H1 (cell line): ENCODE measurements around the gene FAN1. TPM values are rescaled to one million over a fixed set of nuclear protein-coding genes. Genes with fewer than 3 reads are reported as not detected.

Source experiments
- CTCF ChIA-PET: fragments of 300-600 bp; sonication (Branson Sonifier 250); formaldehyde crosslinking; loops from one replicate; lab custom pipeline; 2021; ENCODE audit not compliant: partially characterized antibody; lab: Charles Lee
- POLR2A ChIA-PET: fragments of 300-600 bp; sonication (Branson Sonifier 250); formaldehyde crosslinking; loops from one replicate; lab custom pipeline; 2021; ENCODE audit warnings: inconsistent platforms; ENCODE audit not compliant: partially characterized antibody; lab: Charles Lee
- DNase-seq, 2 experiments: peaks; one replicate each; pipeline versions ENCODE4 v3.0.0 to v3.0.0-alpha.2; 2010 to 2022; ENCODE audit warnings: low spot score in 2 of 2, low read depth in 1 of 2, mixed read lengths in 1 of 2
- FAIRE-seq: peaks from 2 replicates; lab custom pipeline; 2011; peaks lifted over from hg19 to GRCh38; lab: Jason Lieb, UNC
- H2AFZ ChIP-seq: 2 replicates; pipeline ENCODE4 v1.8.1; 2012; ENCODE audit warnings: low read length, inconsistent platforms
- H2AK5ac ChIP-seq: 2 replicates; pipeline ENCODE4 v1.6.1; 2013; ENCODE audit warnings: low read depth, low read length
- H2BK120ac ChIP-seq: replicated peaks from 2 replicates; pipeline ENCODE3; 2013; ENCODE audit warnings: low read depth, low read length, inconsistent platforms
- H2BK12ac ChIP-seq: 2 replicates; pipeline ENCODE4 v1.6.1; 2013; ENCODE audit warnings: low read depth, low read length
- H2BK15ac ChIP-seq: 2 replicates; pipeline ENCODE4 v1.6.1; 2013; ENCODE audit warnings: low read length
- H2BK20ac ChIP-seq: 2 replicates; pipeline ENCODE4 v1.6.1; 2013; ENCODE audit warnings: low read length
- H2BK5ac ChIP-seq: 2 replicates; pipeline ENCODE4 v1.6.1; 2013; ENCODE audit warnings: low read depth, low read length
- H3K14ac ChIP-seq: 2 replicates; pipeline ENCODE4 v1.6.1; 2013; ENCODE audit warnings: inconsistent platforms; ENCODE audit not compliant: insufficient read length
- H3K18ac ChIP-seq: 2 replicates; pipeline ENCODE4 v1.6.1; 2013; ENCODE audit warnings: low read length; ENCODE audit errors: extremely low read depth
- H3K23ac ChIP-seq: 2 replicates; pipeline ENCODE4 v1.6.1; 2013; ENCODE audit warnings: inconsistent platforms; ENCODE audit not compliant: insufficient read length
- H3K23me2 ChIP-seq: 2 replicates; pipeline ENCODE4 v1.6.1; 2013; ENCODE audit warnings: low read depth, low read length
- H3K27ac ChIP-seq: 2 replicates; pipeline ENCODE4 v1.6.1; 2011; ENCODE audit warnings: low read depth, low read length, inconsistent platforms
- H3K27me3 ChIP-seq, 4 experiments: replicated peaks in 1 of 4; 1 replicate in 1 of 4; 2 replicates in 3 of 4; pipeline versions ENCODE4 v1.6.1 to v1.8.1; 2011 to 2013; ENCODE audit warnings: low read length in 3 of 4, mild to moderate bottlenecking in 3 of 4, inconsistent platforms in 2 of 4, mixed read lengths in 2 of 4, moderate library complexity in 1 of 4; ENCODE audit not compliant: control insufficient read depth in 3 of 4, insufficient read depth in 3 of 4; ENCODE audit errors: extremely low read depth in 1 of 4
- H3K36me3 ChIP-seq, 4 experiments: 2 replicates each; pipeline versions ENCODE4 v1.6.1 to v1.8.1; 2011 to 2013; ENCODE audit warnings: mild to moderate bottlenecking in 4 of 4, low read length in 3 of 4, moderate library complexity in 2 of 4, control low read depth in 1 of 4, inconsistent platforms in 1 of 4; ENCODE audit not compliant: insufficient read depth in 4 of 4, control insufficient read depth in 2 of 4
- H3K4ac ChIP-seq: replicated peaks from 2 replicates; pipeline ENCODE3; 2013; ENCODE audit warnings: low read length, low read depth, mixed read lengths, inconsistent platforms; ENCODE audit not compliant: insufficient read length
- H3K4me1 ChIP-seq, 4 experiments: replicated peaks in 1 of 4; 1 replicate in 1 of 4; 2 replicates in 3 of 4; pipeline versions ENCODE4 v1.6.1 to v1.8.1; 2011 to 2013; ENCODE audit warnings: low read length in 3 of 4, inconsistent platforms in 2 of 4, mixed read lengths in 1 of 4; ENCODE audit not compliant: insufficient read depth in 4 of 4, control insufficient read depth in 3 of 4
- H3K4me2 ChIP-seq, 2 experiments: 2 replicates each; pipeline versions ENCODE4 v1.6.1 to v1.8.1; 2011 to 2013; ENCODE audit warnings: low read depth in 2 of 2, low read length in 2 of 2, control low read depth in 1 of 2, inconsistent platforms in 1 of 2, mild to moderate bottlenecking in 1 of 2; ENCODE audit not compliant: insufficient read depth in 1 of 2
- H3K4me3 ChIP-seq, 4 experiments: fragments of 200-600, 300-600 bp in 1 of 4; sonication (generic), shearing (Covaris generic), sonication (Bioruptor Twin) in 1 of 4; 2 replicates each; pipeline versions ENCODE4 v1.5.1 to v1.8.1; 2011 to 2016; ENCODE audit warnings: low read length in 4 of 4, low read depth in 3 of 4, control low read depth in 2 of 4, inconsistent platforms in 2 of 4, mild to moderate bottlenecking in 2 of 4, mixed read lengths in 1 of 4, moderate library complexity in 1 of 4; ENCODE audit not compliant: insufficient read depth in 2 of 4; ENCODE audit errors: extremely low read depth in 1 of 4
- H3K56ac ChIP-seq: replicated peaks from 2 replicates; pipeline ENCODE3; 2013; ENCODE audit warnings: low read depth, mild to moderate bottlenecking, mixed read lengths, low read length, inconsistent platforms; ENCODE audit not compliant: insufficient read length
- H3K79me1 ChIP-seq: 2 replicates; pipeline ENCODE4 v1.6.1; 2013; ENCODE audit warnings: low read depth, low read length, control low read depth
- H3K79me2 ChIP-seq, 2 experiments: 2 replicates each; pipeline versions ENCODE4 v1.6.1 to v1.8.1; 2012 to 2013; ENCODE audit warnings: low read length in 2 of 2, mild to moderate bottlenecking in 2 of 2, inconsistent platforms in 1 of 2; ENCODE audit not compliant: insufficient read depth in 2 of 2, control insufficient read depth in 1 of 2
- H3K9ac ChIP-seq, 4 experiments: replicated peaks in 1 of 4; 1 replicate in 1 of 4; 2 replicates in 3 of 4; pipeline versions ENCODE4 v1.6.1 to v1.8.1; 2011 to 2013; ENCODE audit warnings: low read depth in 3 of 4, low read length in 3 of 4, control low read depth in 2 of 4, mild to moderate bottlenecking in 2 of 4, moderate library complexity in 2 of 4, inconsistent platforms in 1 of 4; ENCODE audit errors: extremely low read depth in 1 of 4
- H3K9me3 ChIP-seq, 2 experiments: 2 replicates each; pipeline versions ENCODE4 v1.6.1 to v1.8.1; 2012 to 2013; ENCODE audit warnings: mild to moderate bottlenecking in 2 of 2, moderate library complexity in 2 of 2, control low read depth in 1 of 2, inconsistent platforms in 1 of 2, low read depth in 1 of 2, low read length in 1 of 2, mixed read lengths in 1 of 2; ENCODE audit not compliant: insufficient read depth in 2 of 2
- H4K20me1 ChIP-seq, 2 experiments: replicated peaks in 1 of 2; 2 replicates each; pipeline versions ENCODE3 to v1.8.1; 2011 to 2013; ENCODE audit warnings: inconsistent platforms in 2 of 2, low read length in 2 of 2, mild to moderate bottlenecking in 1 of 2; ENCODE audit not compliant: insufficient read depth in 2 of 2, control insufficient read depth in 1 of 2
- H4K5ac ChIP-seq: 2 replicates; pipeline ENCODE4 v1.6.1; 2013; ENCODE audit warnings: low read length, low read depth, mixed read lengths, inconsistent platforms; ENCODE audit not compliant: insufficient read length
- H4K8ac ChIP-seq: 2 replicates; pipeline ENCODE4 v1.8.0; 2013; ENCODE audit warnings: mild to moderate bottlenecking, moderate library complexity, low read length, inconsistent platforms; ENCODE audit not compliant: insufficient read depth; ENCODE audit errors: extremely low read depth
- H4K91ac ChIP-seq: replicated peaks from 2 replicates; pipeline ENCODE3; 2013; ENCODE audit warnings: low read length, mixed read lengths, inconsistent platforms; ENCODE audit not compliant: insufficient read length
- CBX5 ChIP-seq: fragments of 300-800, 300-1000 bp; sonication (generic); IDR thresholded peaks from 2 replicates; pipeline ENCODE4 v1.7.1; 2016; ENCODE audit warnings: antibody characterized with exemption, low read length, low read depth
- CTBP2 ChIP-seq: IDR thresholded peaks from 2 replicates; pipeline ENCODE4 v1.7.0; 2011; ENCODE audit warnings: borderline replicate concordance, mild to moderate bottlenecking, moderate library complexity, mixed read lengths, low read length; ENCODE audit not compliant: insufficient read depth, insufficient read length
- E2F6 ChIP-seq: IDR thresholded peaks from 2 replicates; pipeline ENCODE4 v1.6.1; 2012; ENCODE audit warnings: inconsistent platforms
- EGR1 ChIP-seq: IDR thresholded peaks from 2 replicates; pipeline ENCODE4 v1.6.1; 2011; ENCODE audit warnings: low read depth, low read length, borderline replicate concordance
- EZH2 ChIP-seq: fragments of 200-600 bp; sonication (generic); IDR thresholded peaks from 2 replicates; pipeline ENCODE4 v1.7.1; 2012; ENCODE audit warnings: low read depth, mild to moderate bottlenecking, moderate library complexity, low read length, inconsistent platforms; ENCODE audit not compliant: severe bottlenecking
- HDAC6 ChIP-seq: IDR thresholded peaks from one replicate; pipeline ENCODE4 v1.7.1; 2012; ENCODE audit warnings: low read depth, mild to moderate bottlenecking, inconsistent platforms, low read length, moderate library complexity
- JUN ChIP-seq: IDR thresholded peaks from 2 replicates; pipeline ENCODE4 v1.6.1; 2011; ENCODE audit warnings: low read depth, mild to moderate bottlenecking, improper control_type of control experiment, low read length
- KDM5A ChIP-seq: fragments of 200-600 bp; IDR thresholded peaks from 2 replicates; pipeline ENCODE4 v1.7.1; 2012; ENCODE audit warnings: mild to moderate bottlenecking, low read length, inconsistent platforms, mixed read lengths
- MAFK ChIP-seq: IDR thresholded peaks from 2 replicates; pipeline ENCODE4 v1.6.1; 2012; ENCODE audit warnings: low read depth, mild to moderate bottlenecking, improper control_type of control experiment, low read length
- NRF1 ChIP-seq: IDR thresholded peaks from 2 replicates; pipeline ENCODE4 v1.6.1; 2011; ENCODE audit warnings: mild to moderate bottlenecking, low read depth, low read length, improper control_type of control experiment
- SRF ChIP-seq: IDR thresholded peaks from 2 replicates; pipeline ENCODE4 v1.6.1; 2011; ENCODE audit warnings: mild to moderate bottlenecking, low read depth, low read length, moderate library complexity
- TAF7 ChIP-seq: optimal IDR thresholded peaks from 2 replicates; pipeline ENCODE3; 2011; ENCODE audit warnings: low read depth, mild to moderate bottlenecking, inconsistent platforms, low read length, moderate library complexity, borderline replicate concordance
- YY1 ChIP-seq: IDR thresholded peaks from 2 replicates; pipeline ENCODE4 v1.6.1; 2011; ENCODE audit warnings: low read depth, mild to moderate bottlenecking, low read length
- ZNF274 ChIP-seq: IDR thresholded peaks from 2 replicates; pipeline ENCODE4 v1.7.0; 2012; ENCODE audit warnings: low read length, borderline replicate concordance; ENCODE audit errors: extremely low read depth
- WGBS, 2 experiments: shearing (Covaris generic) in 1 of 2; methylation state at CpG; one replicate each; pipeline versions ENCODE4 v1.1.6 to v1.1.7; 2013 to 2015; ENCODE audit warnings: low lambda C conversion rate in 2 of 2, mixed read lengths in 2 of 2, inconsistent platforms in 1 of 2, low coverage in 1 of 2, missing lambda C conversion rate in 1 of 2; ENCODE audit not compliant: insufficient replicate concordance in 2 of 2, insufficient coverage in 1 of 2, insufficient read length in 1 of 2; ENCODE audit errors: extremely low coverage in 1 of 2, missing lambda C conversion rate in 1 of 2; 5-methylcytosine and 5-hydroxymethylcytosine counted together
- polyA plus RNA-seq, 7 experiments: library from polyadenylated mRNA; depleted of rRNA in 3 of 7; stranded (reverse) in 5 of 7; unstranded in 2 of 7; fragments of >200 nt in 5 of 7; fragments of 200-250 nt in 2 of 7; gene quantifications; 1 replicate in 5 of 7; 2 replicates in 1 of 7; 4 replicates in 1 of 7; pipeline versions ENCODE4 v1.2.1 to v1.2.3, GENCODE V29; 2011 to 2013; ENCODE audit warnings: missing spikeins in 2 of 7, mixed read lengths in 2 of 7
- total RNA-seq: library from RNA; stranded (reverse); fragmentation: NEBNext Ultra II Directional; extraction: Animal tissue kit (Norgen Biotek cat#: 25700); gene quantifications from 2 replicates; pipeline ENCODE4 v1.2.1, GENCODE V29; 2021

FAN1 gene
- total and polyA plus RNA-seq, 2 of the 8 experiments (the other 6 are each of a cell fraction or from before 2014, with no cell fraction given): 8.6 to 24.9 TPM

- POLR2A ChIA-PET: no interaction called here
- Histone ChIP-seq H3K4ac (no peak overlapping the region), H3K27ac (no peak overlapping the region), H2BK120ac (no peak overlapping the region), H4K91ac (no peak overlapping the region), H3K9me3 (no peaks in the 10 kb centered on the region)
- CTCF ChIA-PET: interaction anchor here (0.7 to 2.0 kb wide), 4 partner anchors 11 to 224 kb away, joined by 3 to 8 read pairs (median 4); no protein-coding TSS in a partner anchor
- 97% methylated on average over 4 of the region's 4 CpGs; no CpG with 5 or more reads in 1 of the 2 experiments for WGBS, 2 experiments
- no peak for TF ChIP-seq SRF
- TF ChIP-seq CTBP2: no peak
- TF ChIP-seq JUN: no peak
- TF ChIP-seq NRF1: no peak
- no peak for TF ChIP-seq HDAC6
- no peak for TF ChIP-seq YY1
- TF ChIP-seq CBX5: no peak
- no peak for TF ChIP-seq ZNF274
- no peak for TF ChIP-seq MAFK
- TF ChIP-seq TAF7: no peak
- TF ChIP-seq E2F6: no peak
- no peak for TF ChIP-seq EZH2
- no peak for TF ChIP-seq KDM5A
- no peak for TF ChIP-seq EGR1
- TF ChIP-seq, all 59 proteins: peak for 0
- no peak overlapping the region for H4K8ac ChIP-seq
- no peak overlapping the region for H2AFZ ChIP-seq
- peaks cover 0 to 2% (median 0%) of the 10 kb centered on the region in 4 experiments; a peak in 1 of 7 replicates for H3K4me1 ChIP-seq
- no peak overlapping the region for H3K4me2 ChIP-seq
- H2BK20ac ChIP-seq: no peak overlapping the region
- H3K14ac ChIP-seq: no peak overlapping the region
- no peak overlapping the region for H2BK5ac ChIP-seq
- H3K18ac ChIP-seq: no peak overlapping the region
- H3K36me3 ChIP-seq: peaks cover 2 to 34% (median 10%) of the 10 kb centered on the region in 4 experiments
- no peak overlapping the region for H4K5ac ChIP-seq
- DNase-seq (no peak), FAIRE-seq (no peak)
- no peak overlapping the region for H3K9ac ChIP-seq
- no peaks in the 10 kb centered on the region for H3K27me3 ChIP-seq
- no peak overlapping the region for H2BK15ac ChIP-seq
- H3K79me1 ChIP-seq: no peaks in the 10 kb centered on the region; the same call in none of the 2 replicates
- H2BK12ac ChIP-seq: no peak overlapping the region
- H3K23ac ChIP-seq: no peak overlapping the region
- H3K4me3 ChIP-seq: no peak overlapping the region
- H3K23me2 ChIP-seq: 0 out of 2 replicates have a peak, but pooled peaks cover 3% of the 10 kb centered on the region
- H3K56ac ChIP-seq: no peak overlapping the region
- no peak overlapping the region for H2AK5ac ChIP-seq
- H4K20me1 ChIP-seq: no peaks in the 10 kb centered on the region
- no peaks in the 10 kb centered on the region; a peak in 1 of 4 replicates for H3K79me2 ChIP-seq
Observed at GRCh38 chr15:30906366-30906765, 2.7 kb downstream of the FAN1 start.
